H1 (cell line): ENCODE results near the gene ZNF219. TPM values are rescaled to one million over a fixed set of nuclear protein-coding genes. Genes with fewer than 3 reads are reported as not detected.

Experiments used
- CTCF ChIA-PET: fragments of 300-600 bp; sonication (Branson Sonifier 250); formaldehyde crosslinking; loops from one replicate; lab custom pipeline; 2021; ENCODE audit not compliant: partially characterized antibody; lab: Charles Lee
- POLR2A ChIA-PET: fragments of 300-600 bp; sonication (Branson Sonifier 250); formaldehyde crosslinking; loops from one replicate; lab custom pipeline; 2021; ENCODE audit warnings: inconsistent platforms; ENCODE audit not compliant: partially characterized antibody; lab: Charles Lee
- DNase-seq, 2 experiments: peaks; one replicate each; pipeline versions ENCODE4 v3.0.0 to v3.0.0-alpha.2; 2010 to 2022; ENCODE audit warnings: low spot score in 2 of 2, low read depth in 1 of 2, mixed read lengths in 1 of 2
- FAIRE-seq: peaks from 2 replicates; lab custom pipeline; 2011; peaks lifted over from hg19 to GRCh38; lab: Jason Lieb, UNC
- H2AFZ ChIP-seq: 2 replicates; pipeline ENCODE4 v1.8.1; 2012; ENCODE audit warnings: low read length, inconsistent platforms
- H2AK5ac ChIP-seq: 2 replicates; pipeline ENCODE4 v1.6.1; 2013; ENCODE audit warnings: low read depth, low read length
- H2BK120ac ChIP-seq: replicated peaks from 2 replicates; pipeline ENCODE3; 2013; ENCODE audit warnings: low read depth, low read length, inconsistent platforms
- H2BK12ac ChIP-seq: 2 replicates; pipeline ENCODE4 v1.6.1; 2013; ENCODE audit warnings: low read depth, low read length
- H2BK15ac ChIP-seq: 2 replicates; pipeline ENCODE4 v1.6.1; 2013; ENCODE audit warnings: low read length
- H2BK20ac ChIP-seq: 2 replicates; pipeline ENCODE4 v1.6.1; 2013; ENCODE audit warnings: low read length
- H2BK5ac ChIP-seq: 2 replicates; pipeline ENCODE4 v1.6.1; 2013; ENCODE audit warnings: low read depth, low read length
- H3K14ac ChIP-seq: 2 replicates; pipeline ENCODE4 v1.6.1; 2013; ENCODE audit warnings: inconsistent platforms; ENCODE audit not compliant: insufficient read length
- H3K18ac ChIP-seq: 2 replicates; pipeline ENCODE4 v1.6.1; 2013; ENCODE audit warnings: low read length; ENCODE audit errors: extremely low read depth
- H3K23ac ChIP-seq: 2 replicates; pipeline ENCODE4 v1.6.1; 2013; ENCODE audit warnings: inconsistent platforms; ENCODE audit not compliant: insufficient read length
- H3K23me2 ChIP-seq: 2 replicates; pipeline ENCODE4 v1.6.1; 2013; ENCODE audit warnings: low read depth, low read length
- H3K27ac ChIP-seq: 2 replicates; pipeline ENCODE4 v1.6.1; 2011; ENCODE audit warnings: low read depth, low read length, inconsistent platforms
- H3K27me3 ChIP-seq, 4 experiments: replicated peaks in 1 of 4; 1 replicate in 1 of 4; 2 replicates in 3 of 4; pipeline versions ENCODE4 v1.6.1 to v1.8.1; 2011 to 2013; ENCODE audit warnings: low read length in 3 of 4, mild to moderate bottlenecking in 3 of 4, inconsistent platforms in 2 of 4, mixed read lengths in 2 of 4, moderate library complexity in 1 of 4; ENCODE audit not compliant: control insufficient read depth in 3 of 4, insufficient read depth in 3 of 4; ENCODE audit errors: extremely low read depth in 1 of 4
- H3K36me3 ChIP-seq, 4 experiments: 2 replicates each; pipeline versions ENCODE4 v1.6.1 to v1.8.1; 2011 to 2013; ENCODE audit warnings: mild to moderate bottlenecking in 4 of 4, low read length in 3 of 4, moderate library complexity in 2 of 4, control low read depth in 1 of 4, inconsistent platforms in 1 of 4; ENCODE audit not compliant: insufficient read depth in 4 of 4, control insufficient read depth in 2 of 4
- H3K4ac ChIP-seq: replicated peaks from 2 replicates; pipeline ENCODE3; 2013; ENCODE audit warnings: low read length, low read depth, mixed read lengths, inconsistent platforms; ENCODE audit not compliant: insufficient read length
- H3K4me1 ChIP-seq, 4 experiments: replicated peaks in 1 of 4; 1 replicate in 1 of 4; 2 replicates in 3 of 4; pipeline versions ENCODE4 v1.6.1 to v1.8.1; 2011 to 2013; ENCODE audit warnings: low read length in 3 of 4, inconsistent platforms in 2 of 4, mixed read lengths in 1 of 4; ENCODE audit not compliant: insufficient read depth in 4 of 4, control insufficient read depth in 3 of 4
- H3K4me2 ChIP-seq, 2 experiments: 2 replicates each; pipeline versions ENCODE4 v1.6.1 to v1.8.1; 2011 to 2013; ENCODE audit warnings: low read depth in 2 of 2, low read length in 2 of 2, control low read depth in 1 of 2, inconsistent platforms in 1 of 2, mild to moderate bottlenecking in 1 of 2; ENCODE audit not compliant: insufficient read depth in 1 of 2
- H3K4me3 ChIP-seq, 4 experiments: fragments of 200-600, 300-600 bp in 1 of 4; sonication (generic), shearing (Covaris generic), sonication (Bioruptor Twin) in 1 of 4; 2 replicates each; pipeline versions ENCODE4 v1.5.1 to v1.8.1; 2011 to 2016; ENCODE audit warnings: low read length in 4 of 4, low read depth in 3 of 4, control low read depth in 2 of 4, inconsistent platforms in 2 of 4, mild to moderate bottlenecking in 2 of 4, mixed read lengths in 1 of 4, moderate library complexity in 1 of 4; ENCODE audit not compliant: insufficient read depth in 2 of 4; ENCODE audit errors: extremely low read depth in 1 of 4
- H3K56ac ChIP-seq: replicated peaks from 2 replicates; pipeline ENCODE3; 2013; ENCODE audit warnings: low read depth, mild to moderate bottlenecking, mixed read lengths, low read length, inconsistent platforms; ENCODE audit not compliant: insufficient read length
- H3K79me1 ChIP-seq: 2 replicates; pipeline ENCODE4 v1.6.1; 2013; ENCODE audit warnings: low read depth, low read length, control low read depth
- H3K79me2 ChIP-seq, 2 experiments: 2 replicates each; pipeline versions ENCODE4 v1.6.1 to v1.8.1; 2012 to 2013; ENCODE audit warnings: low read length in 2 of 2, mild to moderate bottlenecking in 2 of 2, inconsistent platforms in 1 of 2; ENCODE audit not compliant: insufficient read depth in 2 of 2, control insufficient read depth in 1 of 2
- H3K9ac ChIP-seq, 4 experiments: replicated peaks in 1 of 4; 1 replicate in 1 of 4; 2 replicates in 3 of 4; pipeline versions ENCODE4 v1.6.1 to v1.8.1; 2011 to 2013; ENCODE audit warnings: low read depth in 3 of 4, low read length in 3 of 4, control low read depth in 2 of 4, mild to moderate bottlenecking in 2 of 4, moderate library complexity in 2 of 4, inconsistent platforms in 1 of 4; ENCODE audit errors: extremely low read depth in 1 of 4
- H3K9me3 ChIP-seq, 2 experiments: 2 replicates each; pipeline versions ENCODE4 v1.6.1 to v1.8.1; 2012 to 2013; ENCODE audit warnings: mild to moderate bottlenecking in 2 of 2, moderate library complexity in 2 of 2, control low read depth in 1 of 2, inconsistent platforms in 1 of 2, low read depth in 1 of 2, low read length in 1 of 2, mixed read lengths in 1 of 2; ENCODE audit not compliant: insufficient read depth in 2 of 2
- H4K20me1 ChIP-seq, 2 experiments: replicated peaks in 1 of 2; 2 replicates each; pipeline versions ENCODE3 to v1.8.1; 2011 to 2013; ENCODE audit warnings: inconsistent platforms in 2 of 2, low read length in 2 of 2, mild to moderate bottlenecking in 1 of 2; ENCODE audit not compliant: insufficient read depth in 2 of 2, control insufficient read depth in 1 of 2
- H4K5ac ChIP-seq: 2 replicates; pipeline ENCODE4 v1.6.1; 2013; ENCODE audit warnings: low read length, low read depth, mixed read lengths, inconsistent platforms; ENCODE audit not compliant: insufficient read length
- H4K8ac ChIP-seq: 2 replicates; pipeline ENCODE4 v1.8.0; 2013; ENCODE audit warnings: mild to moderate bottlenecking, moderate library complexity, low read length, inconsistent platforms; ENCODE audit not compliant: insufficient read depth; ENCODE audit errors: extremely low read depth
- H4K91ac ChIP-seq: replicated peaks from 2 replicates; pipeline ENCODE3; 2013; ENCODE audit warnings: low read length, mixed read lengths, inconsistent platforms; ENCODE audit not compliant: insufficient read length
- ATF3 ChIP-seq: IDR thresholded peaks from 2 replicates; pipeline ENCODE4 v1.6.1; 2011; ENCODE audit warnings: low read depth, mild to moderate bottlenecking, low read length; ENCODE audit not compliant: insufficient read depth
- BRCA1 ChIP-seq: IDR thresholded peaks from 2 replicates; pipeline ENCODE4 v1.6.1; 2012; ENCODE audit warnings: low read depth, low read length, improper control_type of control experiment
- CHD2 ChIP-seq: IDR thresholded peaks from 2 replicates; pipeline ENCODE4 v1.6.1; 2012; ENCODE audit warnings: low read length, improper control_type of control experiment
- FOSL1 ChIP-seq: IDR thresholded peaks from 2 replicates; pipeline ENCODE4 v1.6.1; 2011; ENCODE audit warnings: mild to moderate bottlenecking, low read depth, low read length, moderate library complexity; ENCODE audit not compliant: insufficient read depth
- JUN ChIP-seq: IDR thresholded peaks from 2 replicates; pipeline ENCODE4 v1.6.1; 2011; ENCODE audit warnings: low read depth, mild to moderate bottlenecking, improper control_type of control experiment, low read length
- RBBP5 ChIP-seq: IDR thresholded peaks from 2 replicates; pipeline ENCODE4 v1.7.1; 2012; ENCODE audit warnings: low read depth, mild to moderate bottlenecking, inconsistent platforms, low read length, moderate library complexity, borderline replicate concordance
- SP2 ChIP-seq: IDR thresholded peaks from 2 replicates; pipeline ENCODE4 v1.6.1; 2012; ENCODE audit warnings: mild to moderate bottlenecking, low read length, inconsistent platforms
- TBP ChIP-seq: IDR thresholded peaks from 2 replicates; pipeline ENCODE4 v1.6.1; 2011; ENCODE audit warnings: low read depth, low read length, improper control_type of control experiment
- USF2 ChIP-seq: IDR thresholded peaks from 2 replicates; pipeline ENCODE4 v1.6.1; 2011; ENCODE audit warnings: low read length, improper control_type of control experiment
- WGBS, 2 experiments: shearing (Covaris generic) in 1 of 2; methylation state at CpG; one replicate each; pipeline versions ENCODE4 v1.1.6 to v1.1.7; 2013 to 2015; ENCODE audit warnings: low lambda C conversion rate in 2 of 2, mixed read lengths in 2 of 2, inconsistent platforms in 1 of 2, low coverage in 1 of 2, missing lambda C conversion rate in 1 of 2; ENCODE audit not compliant: insufficient replicate concordance in 2 of 2, insufficient coverage in 1 of 2, insufficient read length in 1 of 2; ENCODE audit errors: extremely low coverage in 1 of 2, missing lambda C conversion rate in 1 of 2; 5-methylcytosine and 5-hydroxymethylcytosine counted together
- polyA plus RNA-seq, 7 experiments: library from polyadenylated mRNA; depleted of rRNA in 3 of 7; stranded (reverse) in 5 of 7; unstranded in 2 of 7; fragments of >200 nt in 5 of 7; fragments of 200-250 nt in 2 of 7; gene quantifications; 1 replicate in 5 of 7; 2 replicates in 1 of 7; 4 replicates in 1 of 7; pipeline versions ENCODE4 v1.2.1 to v1.2.3, GENCODE V29; 2011 to 2013; ENCODE audit warnings: missing spikeins in 2 of 7, mixed read lengths in 2 of 7
- total RNA-seq: library from RNA; stranded (reverse); fragmentation: NEBNext Ultra II Directional; extraction: Animal tissue kit (Norgen Biotek cat#: 25700); gene quantifications from 2 replicates; pipeline ENCODE4 v1.2.1, GENCODE V29; 2021
- TF ChIP-seq, protein P1 (sequence below), 3 experiments: IDR thresholded peaks; 1 replicate in 2 of 3; 2 replicates in 1 of 3; pipeline versions ENCODE4 v1.5.1 to v1.6.1; 2011; ENCODE audit warnings: low read length in 3 of 3, mild to moderate bottlenecking in 3 of 3, inconsistent platforms in 2 of 3, low read depth in 1 of 3, moderate library complexity in 1 of 3; ENCODE audit not compliant: insufficient read depth in 1 of 3; ENCODE audit errors: control extremely low read depth in 1 of 3

The ZNF219 gene
- total and polyA plus RNA-seq, 2 of the 8 experiments (the other 6 are each of a cell fraction or from before 2014, with no cell fraction given) = 113 to 160 TPM

GRCh38 chr14:21106176-21106497 lies 7.7 kb upstream of the ZNF219 start:
- Histone ChIP-seq H2AK5ac (no peak overlapping the region), H3K4ac (no peak overlapping the region), H2BK15ac (no peak overlapping the region; the same call in 1 of the 2 replicates), H3K9ac (no peak overlapping the region), H4K5ac (no peak overlapping the region), H3K36me3 (no peaks in the 10 kb centered on the region), H2BK12ac (peak overlapping the region; percentile 19; the same call in 1 of the 2 replicates), H3K79me1 (no peaks in the 10 kb centered on the region), H3K56ac (no peak overlapping the region), H2AFZ (no peak overlapping the region), H3K14ac (no peak overlapping the region), H2BK5ac (no peak overlapping the region), H3K27me3 (no peaks in the 10 kb centered on the region), H2BK120ac (no peak overlapping the region), H3K4me2 (0 out of 4 replicates have a peak overlapping the region, but pooled peaks of 1 of the 2 experiments have one; percentile 12), H3K4me3 (no peak overlapping the region), H4K20me1 (no peaks in the 10 kb centered on the region), H3K4me1 (peaks cover 2 to 25% (median 11%) of the 10 kb centered on the region in 4 experiments; a peak in 5 of 7 replicates), H3K23me2 (peaks cover 7% of the 10 kb centered on the region), H4K91ac (no peak overlapping the region), H3K18ac (no peak overlapping the region), H3K9me3 (no peaks in the 10 kb centered on the region), H2BK20ac (no peak overlapping the region; the same call in 1 of the 2 replicates), H3K27ac (no peak overlapping the region), H3K23ac (no peak overlapping the region), H3K79me2 (peaks cover 0 to 12% of the 10 kb centered on the region in 2 experiments; a peak in 3 of 4 replicates), H4K8ac (no peak overlapping the region)
- FAIRE-seq = no peak
- POLR2A ChIA-PET = interaction anchor here (5.8 to 7.2 kb wide), 2 partner anchors 12 to 35 kb away, joined by 64 to 121 read pairs; partner anchors contain the start of gene ARHGEF40
- 87% methylated on average over 4 of the region's 4 CpGs; no CpG with 5 or more reads in 1 of the 2 experiments for WGBS, 2 experiments
- DNase-seq = no peak
- CTCF ChIA-PET = interaction anchor here (0.9 to 11.0 kb wide), 15 partner anchors 7 to 108 kb away, joined by 3 to 239 read pairs (median 21); partner anchors contain the start of gene ARHGEF40
- TF ChIP-seq ATF3 (no peak), JUN (no peak), RBBP5 (no peak), TBP (no peak), USF2 (no peak), SP2 (no peak), FOSL1 (no peak), BRCA1 (no peak), CHD2 (no peak)
- TF ChIP-seq, protein P1, sequence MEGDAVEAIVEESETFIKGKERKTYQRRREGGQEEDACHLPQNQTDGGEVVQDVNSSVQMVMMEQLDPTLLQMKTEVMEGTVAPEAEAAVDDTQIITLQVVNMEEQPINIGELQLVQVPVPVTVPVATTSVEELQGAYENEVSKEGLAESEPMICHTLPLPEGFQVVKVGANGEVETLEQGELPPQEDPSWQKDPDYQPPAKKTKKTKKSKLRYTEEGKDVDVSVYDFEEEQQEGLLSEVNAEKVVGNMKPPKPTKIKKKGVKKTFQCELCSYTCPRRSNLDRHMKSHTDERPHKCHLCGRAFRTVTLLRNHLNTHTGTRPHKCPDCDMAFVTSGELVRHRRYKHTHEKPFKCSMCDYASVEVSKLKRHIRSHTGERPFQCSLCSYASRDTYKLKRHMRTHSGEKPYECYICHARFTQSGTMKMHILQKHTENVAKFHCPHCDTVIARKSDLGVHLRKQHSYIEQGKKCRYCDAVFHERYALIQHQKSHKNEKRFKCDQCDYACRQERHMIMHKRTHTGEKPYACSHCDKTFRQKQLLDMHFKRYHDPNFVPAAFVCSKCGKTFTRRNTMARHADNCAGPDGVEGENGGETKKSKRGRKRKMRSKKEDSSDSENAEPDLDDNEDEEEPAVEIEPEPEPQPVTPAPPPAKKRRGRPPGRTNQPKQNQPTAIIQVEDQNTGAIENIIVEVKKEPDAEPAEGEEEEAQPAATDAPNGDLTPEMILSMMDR (IDR thresholded peaks at IDR 0.05; ENCODE audit: control extremely low read depth in 1 of 3, insufficient read depth in 1 of 3, low read depth in 1 of 3, low read length in 3 of 3) = no peak
